HFFc6 (cell line): ENCODE results near the gene CARD18. TPM values are rescaled to one million over a fixed set of nuclear protein-coding genes. Genes with fewer than 3 reads are reported as not detected.

ENCODE experiments used
- DNase-seq: peaks from one replicate; pipeline ENCODE4 v3.0.0-alpha.2; 2018
- H3K27ac Mint-ChIP-seq: 2 replicates; pipeline ENCODE4 v1.8.0; 2020; ENCODE audit warnings: mild to moderate bottlenecking, mixed read lengths
- H3K27me3 Mint-ChIP-seq: 2 replicates; pipeline ENCODE4 v1.8.0; 2021; ENCODE audit warnings: mild to moderate bottlenecking, moderate library complexity, mixed read lengths; ENCODE audit not compliant: insufficient read depth
- H3K36me3 Mint-ChIP-seq: 2 replicates; pipeline ENCODE4 v1.8.0; 2021; ENCODE audit warnings: low read depth, mixed read lengths
- H3K4me1 Mint-ChIP-seq: 2 replicates; pipeline ENCODE4 v1.8.0; 2020; ENCODE audit warnings: low read depth, mixed read lengths
- H3K4me3 Mint-ChIP-seq: 2 replicates; pipeline ENCODE4 v1.8.0; 2020; ENCODE audit warnings: mild to moderate bottlenecking, moderate library complexity, mixed read lengths
- H3K9me3 Mint-ChIP-seq: 2 replicates; pipeline ENCODE4 v1.8.0; 2020; ENCODE audit warnings: mild to moderate bottlenecking, mixed read lengths
- CTCF ChIP-seq: fragments of 200-600 bp; sonication (generic); IDR thresholded peaks from 2 replicates; pipeline ENCODE4 v1.5.0; 2021; ENCODE audit warnings: antibody characterized with exemption, mild to moderate bottlenecking
- total RNA-seq, 6 experiments: library from RNA; stranded (reverse); fragmentation: NEBNext Ultra II Directional; extraction: Animal tissue kit (Norgen Biotek cat#: 25700); gene quantifications; 2 replicates in 1 of 6; 3 replicates in 5 of 6; pipeline ENCODE4 v1.2.3, GENCODE V29; 2021

The CARD18 gene
- total RNA-seq, 6 experiments from 2014 or later, result not detected

- no peak for DNase-seq
- H3K27ac Mint-ChIP-seq, result peak overlapping the region; percentile 60
- peak overlapping the region; percentile 19 for H3K4me3 Mint-ChIP-seq
- TF ChIP-seq CTCF, result no peak
- peaks cover 2% of the 10 kb centered on the region for H3K27me3 Mint-ChIP-seq
- peaks cover 34% of the 10 kb centered on the region for H3K4me1 Mint-ChIP-seq
- no peaks in the 10 kb centered on the region for H3K36me3 Mint-ChIP-seq
- no peaks in the 10 kb centered on the region for H3K9me3 Mint-ChIP-seq
These were observed 13.0 kb upstream of the CARD18 start for GRCh38 chr11:105152560-105152959.

DNA sequence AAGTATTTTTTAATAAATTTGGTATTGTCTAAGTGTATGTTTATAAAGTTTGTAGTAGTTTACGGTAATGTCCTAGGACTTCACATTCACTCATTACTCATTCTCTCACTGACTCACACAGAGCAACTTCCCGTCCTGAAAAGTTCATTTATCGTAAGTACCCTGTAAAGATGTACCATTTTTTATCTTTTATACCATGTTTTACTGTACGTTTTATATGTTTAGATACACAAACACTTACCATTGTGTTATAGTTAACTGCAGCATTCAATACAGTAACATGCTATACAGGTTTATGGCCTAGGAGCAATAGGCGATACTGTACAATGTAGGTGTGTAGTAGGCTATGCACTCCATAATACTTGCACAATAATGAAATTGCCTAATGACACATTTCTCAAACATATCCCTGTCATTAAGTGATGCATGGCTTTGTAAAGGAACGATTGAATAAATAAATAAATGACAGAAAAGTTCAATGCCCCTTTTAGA lies 12.5 kb upstream of the CARD18 start:
- TF ChIP-seq CTCF, result no peak

DNA sequence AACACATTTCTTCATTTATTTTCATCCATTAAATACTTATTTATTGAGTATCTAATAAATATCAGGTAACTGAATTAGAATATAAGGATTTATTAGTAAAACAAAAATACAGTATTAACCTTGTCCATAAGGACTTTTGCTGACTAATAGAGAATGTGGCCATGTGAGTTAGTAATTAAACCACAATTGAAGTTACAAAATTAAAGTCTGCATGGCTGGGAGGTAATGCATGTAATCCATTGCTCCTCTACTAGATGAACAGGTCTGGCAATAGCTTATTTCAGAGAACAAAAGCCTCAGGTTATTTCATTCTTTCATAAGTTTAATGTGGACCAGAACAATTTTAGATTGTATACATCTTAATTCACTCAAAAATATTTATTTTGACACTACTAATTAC lies 9.9 kb upstream of the CARD18 start:
- no peak for DNase-seq
- Mint-ChIP-seq H3K27me3 (peaks cover 2% of the 10 kb centered on the region; the same call in 1 of the 2 replicates), H3K4me1 (peaks cover 51% of the 10 kb centered on the region), H3K4me3 (no peak overlapping the region), H3K9me3 (no peaks in the 10 kb centered on the region), H3K36me3 (no peaks in the 10 kb centered on the region), H3K27ac (no peak overlapping the region)
- TF ChIP-seq CTCF, result no peak

More for the DNA sequence above, 12.5 kb upstream of the CARD18 start:
- peak overlapping the region; percentile 60 for H3K27ac Mint-ChIP-seq
- DNase-seq, result peak; percentile 43
- no peaks in the 10 kb centered on the region for H3K36me3 Mint-ChIP-seq
- peak overlapping the region; percentile 19 for H3K4me3 Mint-ChIP-seq
- H3K4me1 Mint-ChIP-seq, result peaks cover 34% of the 10 kb centered on the region
- H3K27me3 Mint-ChIP-seq, result peaks cover 2% of the 10 kb centered on the region
- H3K9me3 Mint-ChIP-seq, result no peaks in the 10 kb centered on the region

DNA sequence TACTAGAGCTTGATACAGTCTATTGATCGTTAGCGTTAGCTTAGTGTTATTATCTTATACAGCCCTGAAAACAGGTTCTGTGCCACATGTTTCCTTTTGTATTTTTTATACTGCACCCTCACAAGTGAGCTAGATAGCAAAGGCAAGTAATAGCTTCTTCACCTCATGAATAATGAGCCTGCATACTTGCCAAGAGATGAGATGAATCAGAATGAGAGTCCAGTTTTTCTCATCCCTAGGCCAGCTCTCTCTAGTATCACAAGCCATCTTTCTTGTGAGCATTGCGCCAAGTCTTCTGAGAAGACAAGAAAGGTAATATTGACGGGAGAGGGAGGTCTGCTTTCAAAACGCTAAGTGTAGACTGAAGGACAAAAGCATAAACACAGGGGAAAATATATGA lies 8.7 kb upstream of the CARD18 start:
- H3K36me3 Mint-ChIP-seq, result no peaks in the 10 kb centered on the region
- H3K9me3 Mint-ChIP-seq, result no peaks in the 10 kb centered on the region
- DNase-seq, result peak; percentile 42
- no peak overlapping the region for H3K4me3 Mint-ChIP-seq
- H3K27ac Mint-ChIP-seq, result no peak overlapping the region
- H3K4me1 Mint-ChIP-seq, result peaks cover 53% of the 10 kb centered on the region
- H3K27me3 Mint-ChIP-seq, result peaks cover 2% of the 10 kb centered on the region; the same call in 1 of the 2 replicates
- no peak for TF ChIP-seq CTCF

DNA sequence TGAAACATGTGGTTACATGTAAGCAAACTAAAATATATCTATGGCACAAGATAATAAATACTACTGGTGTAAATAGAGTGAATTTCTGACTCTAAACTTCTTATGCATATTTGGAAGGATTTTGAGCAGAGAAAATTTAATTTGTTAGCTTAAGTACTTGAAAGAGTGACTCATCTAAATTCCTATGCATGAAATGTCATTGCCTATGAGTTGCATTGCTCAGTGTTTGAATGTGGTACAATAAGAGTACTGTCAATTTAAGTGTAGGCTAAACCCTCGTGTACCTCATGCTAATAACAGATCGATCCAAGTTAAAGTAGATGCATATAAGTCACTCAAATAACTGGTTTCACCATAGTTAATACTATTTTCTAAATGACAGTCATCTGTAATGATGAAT lies 5.3 kb upstream of the CARD18 start:
- peak; percentile 58 for DNase-seq
- no peak overlapping the region for H3K4me3 Mint-ChIP-seq
- no peaks in the 10 kb centered on the region for H3K27me3 Mint-ChIP-seq
- peaks cover 42% of the 10 kb centered on the region for H3K4me1 Mint-ChIP-seq
- no peaks in the 10 kb centered on the region for H3K36me3 Mint-ChIP-seq
- no peaks in the 10 kb centered on the region for H3K9me3 Mint-ChIP-seq
- no peak overlapping the region for H3K27ac Mint-ChIP-seq
- TF ChIP-seq CTCF, result no peak

DNA sequence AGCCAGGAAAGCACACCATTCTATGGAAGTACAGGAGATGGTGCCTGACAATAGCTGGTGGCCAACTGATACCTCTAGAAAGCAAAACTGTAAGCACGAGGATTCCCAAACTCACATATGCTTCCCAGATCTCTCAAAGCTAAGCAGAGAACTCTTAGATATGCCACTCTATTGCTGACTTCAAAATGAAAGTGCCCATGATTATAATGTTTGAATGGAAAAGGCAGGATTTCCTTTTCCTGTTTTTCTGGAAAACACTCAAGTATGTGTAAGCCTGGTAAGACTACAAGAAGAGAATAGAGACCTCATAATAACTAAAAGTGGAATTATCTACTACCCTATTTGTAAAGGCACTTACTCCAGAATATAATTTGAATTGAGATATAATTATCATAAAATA lies 2.6 kb upstream of the CARD18 start:
- no peaks in the 10 kb centered on the region; the same call in 1 of the 2 replicates for H3K27me3 Mint-ChIP-seq
- no peaks in the 10 kb centered on the region for H3K36me3 Mint-ChIP-seq
- no peak overlapping the region for H3K27ac Mint-ChIP-seq
- no peak for TF ChIP-seq CTCF
- no peak overlapping the region for H3K4me3 Mint-ChIP-seq
- DNase-seq, result no peak
- no peaks in the 10 kb centered on the region for H3K9me3 Mint-ChIP-seq
- H3K4me1 Mint-ChIP-seq, result peaks cover 40% of the 10 kb centered on the region
